ENCODE results near the gene PLEKHG3.
"Not testable (repeated sequence)": the region's sequence is repeated elsewhere in the genome, so short reads cannot be mapped to it uniquely, and the experiment has no call there.

The PLEKHG3 gene

DNA sequence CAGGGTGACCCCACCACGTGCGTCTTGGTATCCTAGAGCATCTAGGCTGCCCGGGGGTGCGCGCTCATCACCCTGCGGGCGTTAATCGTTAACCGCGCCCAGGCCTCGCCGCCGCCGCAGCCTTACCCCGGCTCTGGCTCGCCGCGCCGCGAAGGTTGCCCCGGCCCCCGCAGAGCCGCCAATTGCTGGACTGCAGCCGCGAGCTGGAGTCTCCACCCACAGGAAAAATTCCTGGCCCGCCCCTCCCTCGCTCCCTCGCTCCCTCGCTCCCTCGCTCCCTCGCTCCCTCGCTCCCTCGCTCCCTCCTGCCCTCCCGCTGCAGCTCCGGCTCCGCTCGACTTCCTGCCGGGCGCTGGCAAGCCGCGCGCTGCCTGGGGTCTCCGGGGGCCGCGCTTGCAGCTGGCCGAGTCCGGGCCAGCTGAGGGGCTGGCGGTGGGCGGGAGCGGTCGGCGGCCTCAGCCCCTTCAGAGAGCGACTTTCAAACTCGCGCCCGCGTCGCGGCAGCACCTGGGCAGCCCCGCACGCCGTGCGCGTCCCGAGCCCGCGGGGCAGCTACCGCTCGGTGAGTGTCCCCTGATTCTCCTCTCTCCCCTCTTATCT lies at the start of gene PLEKHG3:
Gene PLEKHG3, plus strand, starts transcription at position 282 of the 600 bp plus-strand sequence. CDS start 23,208 bp downstream, outside the sequence.
- peak; percentile 41 for DNase-seq

DNA sequence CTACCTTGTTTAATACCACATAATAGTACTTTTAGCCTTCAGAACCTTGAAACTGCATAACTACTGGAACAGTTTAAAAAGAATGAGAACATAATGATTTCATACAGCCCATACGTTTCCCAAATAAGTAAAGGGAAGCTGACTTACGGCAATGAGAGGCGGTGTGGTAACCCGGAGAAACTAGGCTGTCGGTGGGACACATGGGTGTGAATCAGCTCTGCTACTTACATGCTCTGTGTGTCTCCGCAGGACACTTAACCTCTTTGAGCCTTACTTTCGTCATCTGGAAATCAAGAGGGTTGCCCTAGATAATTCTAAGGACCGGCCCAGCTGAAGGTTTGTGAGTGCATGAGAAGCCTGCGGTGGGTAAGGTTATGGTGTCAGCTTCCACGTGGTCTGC lies 49.3 kb upstream of the PLEKHG3 start:
- DNase-seq, result no peak

DNA sequence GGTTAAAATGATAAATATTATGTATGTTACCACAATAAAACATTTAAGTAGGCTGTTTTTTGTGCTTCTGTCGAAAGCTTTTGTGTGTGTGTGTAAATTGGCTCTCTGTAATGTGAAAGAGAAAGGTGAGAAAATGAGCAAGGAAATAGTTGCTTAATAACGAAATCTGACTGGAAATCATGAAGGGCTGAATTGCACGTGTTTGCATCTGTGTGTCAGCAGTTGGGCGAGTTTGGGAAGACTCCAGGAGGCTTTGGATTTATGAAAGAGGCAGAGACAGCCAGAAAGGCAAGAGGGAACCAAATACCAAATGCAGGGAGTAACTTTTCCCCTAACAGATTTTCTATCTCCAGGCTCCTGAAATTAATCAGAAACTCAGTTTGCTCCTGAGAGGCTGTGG lies 47.2 kb upstream of the PLEKHG3 start:
- DNase-seq, result no peak

DNA sequence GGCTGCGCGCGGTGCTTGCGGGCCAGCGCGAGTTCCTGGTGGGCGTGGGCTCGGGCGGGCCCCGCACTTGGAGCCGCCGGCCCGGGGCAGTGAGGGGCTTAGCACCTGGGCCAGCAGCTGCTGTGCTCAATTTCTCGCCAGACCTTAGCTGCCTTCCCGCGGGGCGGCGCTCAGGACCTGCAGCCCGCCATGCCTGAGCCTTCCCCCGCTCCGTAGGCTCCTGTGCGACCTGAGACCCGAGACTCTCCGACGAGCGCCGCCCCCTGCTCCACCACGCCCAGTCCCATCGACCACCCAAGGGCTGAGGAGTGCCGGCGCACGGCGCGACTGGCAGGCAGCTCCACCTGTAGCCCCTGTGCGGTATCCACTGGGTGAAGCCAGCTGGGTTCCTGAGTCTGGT lies 46.0 kb upstream of the PLEKHG3 start:
- no peak for DNase-seq

DNA sequence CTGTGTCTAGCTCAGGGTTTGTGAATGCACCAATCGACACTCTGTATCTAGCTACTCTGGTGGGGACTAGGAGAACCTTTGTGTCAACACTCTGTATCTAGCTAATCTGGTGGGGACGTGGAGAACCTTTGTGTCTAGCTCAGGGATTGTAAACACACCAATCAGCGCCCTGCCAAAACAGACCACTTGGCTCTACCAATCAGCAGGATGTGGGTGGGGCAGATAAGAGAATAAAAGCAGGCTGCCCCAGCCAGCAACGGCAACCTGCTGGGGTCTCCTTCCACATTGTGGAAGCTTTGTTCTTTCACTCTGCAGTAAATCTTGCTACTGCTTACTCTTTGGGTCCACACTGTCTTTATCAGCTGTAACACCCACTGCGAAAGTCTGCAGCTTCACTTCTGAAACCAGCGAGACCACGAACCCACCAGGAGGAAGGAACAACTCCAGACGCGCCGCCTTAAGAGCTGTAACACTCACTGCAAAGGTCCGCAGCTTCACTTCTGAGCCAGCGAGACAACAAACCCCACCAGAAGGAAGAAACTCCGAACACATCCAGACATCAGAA lies 45.4 kb upstream of the PLEKHG3 start:
- not testable (repeated sequence) for DNase-seq

DNA sequence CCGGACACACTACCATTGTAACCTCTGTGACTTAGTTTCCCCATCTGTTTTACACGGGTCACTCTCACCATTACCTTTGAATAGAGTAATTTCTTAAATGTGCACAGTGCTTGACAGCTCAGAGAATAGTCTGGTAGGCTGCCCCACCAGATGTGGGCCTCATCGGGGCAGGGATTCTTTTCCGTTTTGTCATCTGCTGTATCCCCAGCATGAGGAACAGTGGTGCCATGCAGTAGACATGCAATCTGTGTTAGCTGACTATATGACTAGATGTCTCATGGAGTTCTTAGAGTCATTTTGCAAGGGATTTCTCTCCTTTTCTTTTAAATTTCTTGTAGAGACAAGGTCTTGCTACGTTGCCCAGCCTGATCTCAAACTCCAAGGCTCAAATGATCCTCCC lies 44.9 kb upstream of the PLEKHG3 start:
- no peak for DNase-seq

DNA sequence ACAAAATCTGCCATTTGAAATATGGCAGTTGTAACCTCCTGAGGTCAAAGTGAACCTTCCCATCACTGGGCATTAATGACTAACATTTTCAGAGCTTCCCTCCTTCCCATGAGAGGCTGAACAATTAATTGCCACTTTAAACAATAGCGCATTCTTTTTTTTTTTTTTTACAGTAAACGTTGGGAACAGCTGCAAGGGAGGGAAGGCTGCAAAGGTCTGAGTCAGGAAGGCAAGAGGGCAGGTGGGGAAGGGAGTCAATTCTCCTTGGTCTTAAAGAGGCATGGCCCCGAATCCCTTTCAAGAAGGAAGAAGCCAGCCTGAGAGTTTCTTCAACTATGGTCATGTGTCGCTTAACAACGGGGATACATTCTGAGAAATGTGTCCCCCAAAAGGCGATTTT lies 41.0 kb upstream of the PLEKHG3 start:
- DNase-seq, result no peak

DNA sequence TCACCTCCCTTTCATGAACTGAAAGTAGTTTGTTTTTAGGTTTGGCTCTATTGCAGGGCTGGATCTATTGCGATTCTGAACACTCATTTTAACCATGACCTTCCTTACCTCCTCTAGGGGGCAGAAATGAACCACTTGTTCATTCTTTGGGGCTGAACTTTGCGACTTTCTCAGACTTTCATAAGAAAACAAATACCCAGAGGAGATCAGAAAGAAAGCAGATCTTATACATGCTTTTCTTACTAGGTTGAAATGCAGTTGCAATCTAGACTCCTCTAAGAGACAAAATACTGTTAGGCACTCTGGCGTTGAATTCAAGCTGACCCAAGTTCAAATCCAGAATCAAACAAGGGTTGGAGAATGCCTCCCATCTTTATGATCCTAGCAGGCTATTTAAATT lies 32.6 kb upstream of the PLEKHG3 start:
- no peak for DNase-seq

DNA sequence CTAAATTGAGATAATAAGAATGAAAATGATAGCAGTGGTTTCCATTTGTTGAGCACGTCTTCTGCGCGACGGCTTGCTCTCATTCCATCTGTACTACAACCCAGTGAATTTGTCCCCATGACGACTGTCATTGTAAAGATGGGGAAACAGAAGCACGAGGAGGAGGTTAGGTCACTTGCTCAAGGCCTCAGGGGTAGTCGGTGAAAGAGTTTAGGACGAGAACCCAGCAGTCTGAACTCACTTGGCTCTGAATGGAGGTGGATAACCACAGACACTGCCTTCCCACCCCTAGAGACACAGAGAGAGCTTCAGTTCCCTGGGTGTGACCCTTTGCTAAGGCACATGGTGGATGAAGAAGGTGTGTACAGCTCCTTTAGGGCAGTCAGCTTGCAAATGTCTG lies 30.9 kb upstream of the PLEKHG3 start:
- no peak for DNase-seq

DNA sequence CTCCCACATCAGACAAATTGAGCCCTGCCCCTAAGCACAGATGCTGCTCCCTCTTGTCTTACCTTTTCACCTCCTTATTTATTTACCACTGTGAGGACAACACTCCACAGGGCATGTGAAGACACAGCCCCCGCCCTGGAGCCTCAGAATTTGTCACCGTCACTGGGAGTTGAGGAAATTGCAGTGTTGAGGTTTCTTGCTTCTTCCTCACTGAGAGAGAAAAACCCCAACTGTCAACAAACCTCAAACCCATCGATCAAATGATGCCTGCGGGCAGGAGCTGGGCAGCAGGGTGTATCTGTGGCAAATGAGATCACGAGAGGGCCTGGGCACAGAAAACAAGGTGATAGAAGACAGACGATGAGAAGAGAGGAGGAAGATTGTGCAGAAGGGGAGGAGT lies 30.5 kb upstream of the PLEKHG3 start:
- DNase-seq, result no peak

DNA sequence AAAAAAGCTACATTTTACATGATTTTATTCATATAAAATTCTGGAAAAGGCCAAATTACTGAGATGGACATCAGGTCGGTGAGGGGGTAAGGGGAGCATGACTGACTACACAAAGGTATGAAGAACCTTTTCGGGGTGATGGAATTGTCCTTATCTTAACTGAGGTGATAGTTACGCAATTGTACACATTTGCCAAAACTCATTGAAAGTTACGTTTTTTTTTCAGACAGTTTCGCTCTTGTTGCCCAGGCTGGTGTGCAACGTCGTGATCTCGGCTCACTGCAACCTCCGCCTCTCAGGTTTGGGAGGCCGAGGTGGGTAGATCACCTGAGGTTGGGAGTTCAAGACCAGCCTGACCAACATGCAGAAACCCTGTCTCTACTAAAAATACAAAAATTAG lies 29.4 kb upstream of the PLEKHG3 start:
- DNase-seq, result no peak

DNA sequence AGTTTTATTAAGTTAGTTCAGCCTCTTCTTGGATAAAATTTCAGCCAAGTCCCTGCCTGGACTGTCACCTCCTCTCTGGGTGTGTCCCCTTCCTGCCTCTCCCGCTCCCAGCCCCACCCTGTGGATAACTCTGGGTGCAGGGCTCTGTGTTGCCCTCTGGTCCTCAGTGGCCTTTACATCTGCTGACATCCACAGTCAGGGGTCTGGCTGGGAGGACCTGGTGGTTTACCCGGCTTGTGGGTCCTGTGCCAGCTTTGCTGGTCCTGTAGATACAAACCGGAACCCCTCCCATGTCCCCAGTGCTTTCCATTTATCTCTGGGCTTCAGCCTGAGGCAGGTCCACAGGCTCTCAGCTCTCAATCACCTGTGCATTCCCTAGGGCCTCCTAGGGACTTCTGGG lies 28.9 kb upstream of the PLEKHG3 start:
- DNase-seq, result no peak

DNA sequence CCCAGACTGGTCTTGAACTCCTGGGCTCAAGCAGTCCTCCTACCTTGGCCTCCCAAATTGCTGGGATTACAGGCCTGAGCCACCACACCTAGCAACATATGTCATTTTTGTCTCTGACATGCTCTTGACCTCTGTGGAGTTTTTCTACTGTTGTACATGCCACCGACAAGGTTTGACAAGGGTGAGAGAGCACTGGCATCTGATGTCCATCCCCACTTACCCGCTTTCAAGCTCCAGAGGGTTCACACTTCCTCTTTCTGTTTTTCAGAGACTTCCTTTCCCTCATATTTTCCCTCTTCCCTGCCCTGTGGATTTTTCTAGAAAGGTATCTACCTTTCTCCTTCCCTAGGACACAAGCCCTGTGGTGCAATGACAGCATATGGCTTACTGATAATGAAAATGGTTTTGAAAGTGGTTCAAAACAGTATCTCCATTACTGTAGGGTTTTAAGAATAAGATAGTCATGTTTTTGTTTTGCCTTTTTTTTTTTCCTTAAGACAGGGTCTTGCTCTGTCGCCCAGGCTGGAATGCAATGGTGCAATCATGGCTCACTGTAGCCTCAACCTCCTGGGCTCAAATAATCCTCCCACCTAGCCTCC lies 27.7 kb upstream of the PLEKHG3 start:
- no peak for DNase-seq

DNA sequence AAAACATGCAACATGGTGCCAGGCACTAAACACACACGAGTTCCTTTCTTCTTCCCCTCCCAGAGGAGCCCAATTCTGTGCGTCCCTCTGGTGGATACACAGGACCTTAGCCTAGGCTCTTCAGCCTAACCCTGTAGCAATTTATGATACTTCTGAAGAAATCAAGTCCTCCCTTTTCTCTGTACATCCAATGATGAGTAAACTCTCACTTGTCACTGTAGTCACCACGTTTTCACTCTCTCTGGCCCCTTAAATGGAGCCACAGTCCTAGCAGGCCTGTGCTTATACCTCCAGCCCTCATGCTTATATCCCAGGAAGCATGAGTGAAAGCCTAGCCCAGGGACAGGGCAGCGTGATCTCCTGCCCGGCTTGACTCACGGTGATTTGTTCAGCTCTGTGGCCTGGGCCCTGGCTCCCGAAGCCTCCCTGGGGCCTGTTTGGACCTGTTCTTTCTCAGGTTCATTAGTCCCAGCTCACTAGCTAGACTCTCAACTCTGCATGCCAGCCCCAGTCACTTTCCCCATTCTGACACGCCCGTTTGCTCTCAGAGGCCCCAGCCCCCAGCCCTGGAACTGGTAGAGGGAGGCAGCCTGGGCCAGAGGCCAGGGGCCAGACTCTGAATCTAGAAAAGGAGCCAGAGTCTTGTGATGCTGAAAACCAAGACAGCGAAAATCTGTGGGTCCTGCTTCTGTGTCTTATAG lies 24.1 kb upstream of the PLEKHG3 start:
- DNase-seq, result no peak

DNA sequence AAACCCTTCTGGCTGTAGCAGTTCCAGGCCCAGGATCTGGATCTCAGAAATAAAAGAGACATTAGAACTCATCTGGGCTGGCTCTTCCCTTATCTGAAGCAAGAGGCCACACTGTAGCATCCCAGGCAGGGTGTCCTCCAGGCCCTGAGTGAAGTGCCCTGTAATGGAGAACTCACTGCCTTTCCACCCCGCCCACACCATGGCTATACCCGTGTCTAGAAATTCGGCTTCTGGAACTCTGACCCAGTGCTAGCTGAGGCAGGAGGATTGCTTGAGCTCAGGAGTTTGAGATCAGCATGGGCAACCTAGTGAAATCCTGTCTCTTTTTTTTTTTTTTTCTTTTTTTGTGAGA lies 23.5 kb upstream of the PLEKHG3 start:
- DNase-seq, result no peak

DNA sequence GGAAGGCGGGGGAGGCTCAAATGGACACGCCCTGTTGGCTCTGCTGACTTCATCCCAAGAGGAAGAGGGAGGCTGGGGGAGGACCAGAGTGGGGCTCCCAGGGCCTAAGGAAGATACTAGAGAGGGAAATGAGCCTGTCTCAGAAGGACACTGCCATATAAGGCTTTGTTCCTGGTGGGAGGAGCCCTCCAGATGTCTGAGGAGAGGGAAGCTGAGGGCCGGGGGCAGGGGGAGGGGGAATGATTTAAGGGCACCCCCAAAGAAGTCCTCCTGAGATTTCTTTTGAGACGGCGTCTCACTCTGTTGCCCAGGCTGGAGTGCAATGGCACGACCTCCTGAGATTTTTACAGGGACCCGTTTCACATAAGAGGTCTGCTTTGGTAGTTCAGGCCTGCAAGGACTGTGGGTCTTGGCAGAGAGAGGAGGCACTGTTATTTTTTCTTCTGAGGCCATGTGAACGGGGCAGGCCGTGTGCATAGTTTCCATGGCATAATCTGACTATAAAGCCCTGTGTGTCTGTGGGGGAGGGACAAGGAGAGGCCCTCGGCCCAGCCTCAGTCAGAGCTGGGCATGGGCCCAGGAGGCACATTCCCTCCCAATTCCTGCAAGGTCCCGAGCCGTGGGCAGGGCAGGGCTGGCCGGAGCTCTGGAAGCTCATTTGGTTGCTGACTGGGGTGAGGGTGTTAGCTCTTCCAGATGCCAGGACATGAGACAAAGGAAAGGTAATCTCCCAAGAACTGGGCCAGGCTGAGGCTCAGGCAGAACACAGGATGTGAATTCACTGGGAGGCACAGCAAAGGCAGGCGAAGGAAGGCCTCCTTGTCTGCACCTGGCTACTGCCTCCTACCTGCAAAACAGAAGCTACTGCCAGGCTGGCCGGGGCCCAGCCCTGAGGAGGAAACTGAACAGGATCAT lies 22.2 kb upstream of the PLEKHG3 start:
- DNase-seq, result no peak

DNA sequence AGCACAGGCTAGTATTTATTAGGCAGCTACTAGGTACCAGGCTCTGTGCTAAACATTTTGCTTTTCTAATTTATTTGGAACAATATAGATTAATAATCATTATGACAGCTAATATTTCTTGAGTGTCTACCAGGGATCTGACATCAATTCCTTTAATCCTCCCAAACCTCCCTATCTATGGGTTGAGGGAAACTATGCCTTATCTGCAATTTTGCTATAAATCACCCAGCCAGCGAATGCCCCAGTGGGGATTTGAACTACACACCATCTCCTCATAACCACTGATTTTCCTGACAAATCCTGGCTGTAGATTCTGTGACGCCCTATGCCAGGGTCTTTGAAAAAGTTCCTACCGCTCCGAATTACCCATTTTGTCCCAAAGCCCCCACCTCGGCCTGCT lies 21.4 kb upstream of the PLEKHG3 start:
- DNase-seq, result no peak

DNA sequence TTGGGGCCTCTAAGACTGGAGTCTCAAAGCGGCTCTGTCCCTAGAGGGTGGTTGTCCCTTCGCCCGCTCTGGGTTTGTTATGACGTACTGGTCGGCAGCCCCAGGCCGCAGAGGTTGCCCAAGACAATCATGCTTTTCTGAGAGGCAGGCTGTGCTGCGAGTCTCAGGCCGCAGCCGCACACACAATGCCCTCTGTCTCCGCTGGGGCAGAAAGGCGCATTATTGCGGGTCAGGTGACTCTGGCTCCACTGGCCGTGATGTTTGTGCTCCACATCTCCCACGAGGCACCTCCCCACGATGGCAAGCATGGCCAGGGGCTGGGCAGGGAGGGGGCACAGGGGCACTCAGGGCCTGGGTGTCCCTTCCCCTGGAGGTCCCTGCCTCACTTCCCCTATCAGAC lies 21.0 kb upstream of the PLEKHG3 start:
- DNase-seq, result no peak

DNA sequence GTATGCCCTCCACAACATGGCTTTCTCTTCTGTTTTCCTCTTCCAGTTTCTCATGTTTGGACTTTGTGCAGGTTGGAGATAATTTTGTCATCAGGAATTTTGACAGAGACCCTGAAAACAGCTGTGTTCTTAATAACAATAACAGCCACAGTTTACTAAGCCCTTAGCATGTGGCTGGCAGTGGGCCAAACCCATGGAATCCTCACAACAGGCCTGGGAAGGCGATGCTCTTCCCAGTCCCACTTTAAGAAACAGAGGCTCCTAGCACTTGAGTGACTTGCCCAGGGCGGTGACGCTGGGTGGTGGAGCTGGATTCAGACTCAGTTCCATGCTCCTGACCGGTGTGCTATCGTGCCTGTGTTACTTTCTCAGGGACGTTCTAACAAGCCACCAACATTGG lies 20.1 kb upstream of the PLEKHG3 start:
- no peak for DNase-seq

DNA sequence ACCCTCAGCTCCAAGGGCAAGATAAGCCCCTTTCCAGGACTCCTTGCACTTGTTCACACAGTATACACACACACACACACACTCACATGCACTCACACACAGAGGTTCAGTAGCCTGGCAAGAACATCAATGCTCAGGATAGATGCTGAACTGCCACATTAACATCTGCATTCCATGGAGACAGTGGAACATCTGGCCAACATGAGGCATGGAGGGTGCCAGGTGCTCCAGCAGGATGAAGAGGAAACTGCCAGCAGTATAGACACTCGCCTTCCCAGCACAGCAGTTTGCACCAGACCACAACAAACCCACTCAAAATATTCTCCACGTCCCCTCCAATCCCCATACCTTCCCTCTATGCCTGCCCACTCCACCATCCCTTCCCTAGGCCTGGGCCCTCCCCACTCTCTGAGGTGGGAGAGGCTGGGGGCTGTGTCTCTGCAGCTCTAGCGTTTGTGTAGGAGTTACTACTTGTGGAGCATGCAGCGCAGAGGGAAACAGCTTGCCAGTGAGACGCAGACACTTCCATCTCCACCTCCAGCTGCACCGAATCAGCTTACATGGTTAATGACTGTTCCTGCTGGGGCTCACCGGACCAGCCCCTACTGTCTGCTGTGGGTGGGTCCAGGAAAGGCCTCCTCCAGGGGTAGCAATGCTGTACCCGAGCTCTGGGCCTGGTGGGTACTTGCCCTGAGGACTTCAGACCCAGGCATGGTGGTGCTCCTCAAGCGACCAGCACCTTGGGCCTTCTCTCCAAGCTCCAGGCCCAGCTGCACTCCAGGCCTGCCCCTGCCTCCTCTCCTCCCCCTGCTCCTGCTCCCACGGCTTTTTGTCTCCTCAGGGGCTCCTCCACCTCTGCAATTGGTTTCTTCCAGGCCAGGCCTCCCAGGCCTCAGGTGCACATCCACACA lies 18.6 kb upstream of the PLEKHG3 start:
- DNase-seq, result no peak

DNA sequence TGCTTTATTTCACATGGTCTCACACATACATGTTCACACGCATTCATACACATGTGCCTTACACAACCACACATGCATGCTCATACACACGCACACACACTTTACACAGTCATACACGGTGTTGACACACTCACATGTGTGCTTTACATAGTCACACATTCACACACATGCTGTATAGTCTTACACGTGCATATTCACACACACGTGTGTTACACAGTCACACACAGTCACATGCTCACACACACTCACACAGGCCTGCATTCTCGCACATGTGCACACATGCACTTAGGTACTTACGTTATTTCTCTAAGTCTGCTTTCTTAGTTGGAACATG lies 18.0 kb upstream of the PLEKHG3 start:
- DNase-seq, result no peak

DNA sequence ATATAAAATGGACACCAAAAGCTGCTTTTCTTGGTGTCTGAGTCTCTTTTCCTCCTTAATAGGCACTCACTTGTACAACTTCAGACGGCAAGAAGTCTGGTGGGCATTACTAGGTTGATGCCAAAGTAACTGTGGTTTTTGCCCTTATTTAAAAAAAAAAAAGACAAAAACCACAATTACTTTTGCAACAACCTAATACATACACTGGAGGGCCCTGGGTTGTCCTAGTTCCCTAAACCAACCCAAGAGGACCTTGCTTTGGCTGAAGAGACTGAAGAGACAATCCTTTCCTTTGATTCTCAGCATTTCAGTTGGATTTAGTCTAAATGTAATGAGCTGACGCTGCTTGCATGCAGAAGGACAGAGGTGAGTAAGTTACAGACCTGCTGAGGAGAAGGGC lies 16.2 kb upstream of the PLEKHG3 start:
- DNase-seq, result no peak

Data from NCI-H2029 (cell line).